ENCODE results near the gene ANKRD53.
"Not testable (repeated sequence)": the region's sequence is repeated elsewhere in the genome, so short reads cannot be mapped to it uniquely, and the experiment has no call there.

Gene ANKRD53

DNA sequence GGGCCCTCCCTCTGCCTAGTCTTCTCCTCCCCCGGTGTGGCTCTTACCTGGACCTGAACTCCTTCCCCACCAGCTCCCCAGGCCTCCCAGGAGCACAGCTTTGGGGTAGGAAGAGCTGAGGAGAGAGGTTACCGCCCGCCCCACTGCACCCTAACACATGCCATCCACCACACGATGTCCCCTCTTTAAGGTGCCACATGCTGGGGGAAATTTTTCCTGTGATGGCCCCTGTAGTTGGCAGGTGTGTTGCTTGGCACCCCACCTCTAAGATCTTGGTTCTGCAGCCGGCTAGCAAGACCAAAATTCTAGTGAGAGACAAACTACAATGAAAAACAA lies 23.1 kb downstream of the ANKRD53 start:
- no peak for DNase-seq
- in situ Hi-C loops (cut with HindIII; ENCODE audit: low pct_ligation_motif_present, low pct_unique_long_range_greater_than_20kb, low sequenced_read_pairs) = no loop called here

DNA sequence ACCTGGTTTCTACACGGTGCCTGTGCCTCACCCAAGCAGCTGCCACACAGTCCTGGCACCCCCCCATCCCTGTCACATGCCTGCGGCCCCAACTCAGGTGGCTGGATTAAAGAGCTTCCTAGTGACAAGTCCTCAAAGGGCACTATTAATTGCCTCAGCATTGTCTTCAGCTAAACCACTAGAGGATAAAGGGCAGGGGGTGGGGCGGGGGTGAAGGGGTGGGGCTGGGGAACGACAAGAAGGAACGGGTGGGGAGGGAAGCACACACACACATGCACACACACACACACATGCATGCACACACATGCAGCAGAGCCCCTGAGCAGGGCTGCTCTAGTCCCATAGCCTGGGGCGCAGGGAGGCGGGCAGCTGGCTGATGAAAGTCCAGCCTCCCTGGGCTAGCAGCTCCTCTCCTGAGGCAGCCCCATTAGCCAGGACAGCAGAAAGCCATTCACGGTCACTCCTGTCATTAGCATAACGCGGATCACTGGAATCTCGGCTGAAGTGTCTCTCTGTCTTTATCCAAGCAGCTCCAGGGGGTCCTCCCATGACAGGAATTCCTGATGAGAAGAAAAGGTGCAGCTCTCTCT lies 23.6 kb downstream of the ANKRD53 start:
- DNase-seq = no peak
- in situ Hi-C loops (cut with HindIII; ENCODE audit: low pct_ligation_motif_present, low pct_unique_long_range_greater_than_20kb, low sequenced_read_pairs) = no loop called here

DNA sequence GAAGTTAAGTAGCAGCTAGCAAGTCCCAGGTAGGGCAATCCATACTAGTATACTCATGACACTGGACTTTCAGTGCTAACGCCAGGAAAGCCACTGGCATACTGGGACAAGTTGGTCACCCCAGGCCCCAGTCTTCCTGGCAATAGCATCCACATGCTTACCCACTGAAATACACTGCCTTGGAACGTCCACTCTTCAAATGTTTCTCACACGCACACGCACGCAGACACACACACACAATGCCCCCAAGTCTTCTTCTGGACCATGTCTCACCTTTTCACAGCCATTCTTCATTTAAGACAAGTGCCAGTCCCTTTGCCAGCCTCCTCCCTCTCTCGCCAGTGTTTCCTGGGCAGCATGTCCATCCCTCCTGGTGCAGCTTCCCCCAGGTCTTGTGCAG lies 25.0 kb downstream of the ANKRD53 start:
- in situ Hi-C loops (cut with HindIII; ENCODE audit: low pct_ligation_motif_present, low pct_unique_long_range_greater_than_20kb, low sequenced_read_pairs) = no loop called here
- DNase-seq = no peak

DNA sequence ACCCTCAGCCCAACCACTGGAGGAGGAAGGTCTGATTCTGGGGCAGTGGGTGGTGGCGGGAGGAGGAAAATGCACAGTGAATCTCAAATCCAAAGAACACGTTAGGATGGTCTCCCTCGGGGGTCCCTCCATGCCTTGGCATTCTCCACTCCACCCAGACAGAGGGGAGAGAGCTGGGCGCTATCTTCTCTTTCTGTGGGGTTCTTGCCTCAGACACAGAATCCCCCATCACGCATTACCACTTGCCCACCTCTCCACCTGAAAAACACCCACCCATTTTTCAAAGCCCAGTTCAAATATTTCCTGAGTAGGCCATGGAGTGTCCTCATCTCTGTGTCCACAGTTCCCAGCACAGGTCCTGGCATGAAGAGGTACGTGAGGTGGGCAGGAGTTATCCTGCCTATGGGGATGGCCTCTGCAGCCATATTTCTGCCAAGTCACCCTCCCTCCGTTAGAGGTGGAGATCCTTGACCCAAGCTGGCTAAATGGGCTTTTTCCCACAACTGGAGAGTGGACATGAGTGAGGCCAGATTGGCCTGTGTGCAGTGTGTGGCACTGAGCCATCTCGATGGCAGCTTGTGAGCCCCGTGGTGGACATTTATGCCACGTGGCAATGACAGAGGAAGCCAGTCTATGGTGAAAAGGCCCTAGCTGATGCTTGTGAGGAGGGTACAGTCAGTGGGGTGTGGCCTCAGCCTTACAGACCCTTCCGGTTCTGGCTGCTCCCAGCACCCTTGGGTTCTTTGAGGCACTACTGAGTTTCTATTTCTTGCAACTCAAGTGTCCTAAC lies 25.7 kb downstream of the ANKRD53 start:
- in situ Hi-C loops (cut with HindIII; ENCODE audit: low pct_ligation_motif_present, low pct_unique_long_range_greater_than_20kb, low sequenced_read_pairs) = no loop called here

DNA sequence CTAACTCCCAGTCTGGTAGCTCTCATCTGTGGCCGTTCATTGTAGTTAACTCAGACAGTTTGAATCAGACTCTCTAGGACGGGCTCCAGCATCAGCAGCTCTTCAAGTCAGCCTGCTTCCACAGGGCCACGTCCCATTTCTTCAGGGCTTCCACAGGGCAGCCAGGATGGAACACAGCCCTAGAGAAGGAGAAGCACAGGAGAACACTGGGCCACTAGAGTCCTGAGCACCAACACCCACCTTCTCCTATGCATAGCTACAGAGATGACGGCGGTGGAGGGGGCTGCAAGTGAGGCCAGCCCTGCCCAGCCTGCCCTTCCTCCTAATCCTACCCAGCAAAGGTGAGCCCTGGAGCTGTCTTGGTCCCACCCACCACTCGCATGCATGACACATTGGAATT lies 26.4 kb downstream of the ANKRD53 start:
- in situ Hi-C loops (cut with HindIII; ENCODE audit: low pct_ligation_motif_present, low pct_unique_long_range_greater_than_20kb, low sequenced_read_pairs) = no loop called here
- no peak for DNase-seq

More for the DNA sequence above, 25.7 kb downstream of the ANKRD53 start:
- no peak for DNase-seq

DNA sequence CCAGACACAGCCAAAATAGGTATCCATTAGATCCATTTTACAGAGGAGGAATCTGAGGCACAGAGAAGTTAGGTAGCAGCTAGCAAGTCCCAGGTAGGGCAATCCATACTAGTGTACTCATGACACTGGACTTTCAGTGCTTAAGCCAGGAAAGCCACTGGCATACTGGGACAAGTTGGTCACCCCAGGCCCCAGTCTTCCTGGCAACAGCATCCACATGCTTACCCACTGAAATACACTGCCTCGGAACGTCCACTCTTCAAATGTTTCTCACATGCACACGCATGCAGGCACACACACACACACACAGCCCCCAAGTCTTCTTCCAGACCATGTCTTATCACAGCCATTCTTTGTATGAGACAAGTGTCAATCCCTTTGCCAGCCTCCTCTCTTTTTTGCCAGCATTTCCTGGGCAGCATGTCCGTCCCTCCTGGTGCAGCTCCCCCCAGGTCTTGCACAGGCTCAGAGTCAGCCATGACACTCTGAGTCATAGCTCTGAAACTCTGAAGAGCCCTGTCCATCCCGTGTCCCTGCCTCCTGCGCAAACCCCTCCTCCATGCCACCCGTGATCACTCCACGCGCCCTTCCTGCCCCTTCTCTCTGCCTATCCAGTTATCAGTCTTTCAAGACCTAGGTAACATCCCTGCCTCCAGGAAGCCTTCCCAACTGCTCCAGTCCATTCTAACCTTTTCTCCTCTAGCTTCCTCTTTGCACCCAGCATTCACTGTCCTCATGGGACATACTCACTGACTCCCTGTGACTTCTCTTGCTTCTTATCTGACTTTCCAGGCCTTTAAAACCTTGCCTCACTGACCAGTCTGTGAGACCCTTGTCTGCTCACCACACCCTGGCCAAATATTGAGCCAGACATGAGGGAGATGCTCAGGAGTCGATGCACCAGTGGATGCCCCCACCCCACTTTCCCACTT lies 27.1 kb downstream of the ANKRD53 start:
- no peak for DNase-seq
- in situ Hi-C loops (cut with HindIII; ENCODE audit: low pct_ligation_motif_present, low pct_unique_long_range_greater_than_20kb, low sequenced_read_pairs) = no loop called here

DNA sequence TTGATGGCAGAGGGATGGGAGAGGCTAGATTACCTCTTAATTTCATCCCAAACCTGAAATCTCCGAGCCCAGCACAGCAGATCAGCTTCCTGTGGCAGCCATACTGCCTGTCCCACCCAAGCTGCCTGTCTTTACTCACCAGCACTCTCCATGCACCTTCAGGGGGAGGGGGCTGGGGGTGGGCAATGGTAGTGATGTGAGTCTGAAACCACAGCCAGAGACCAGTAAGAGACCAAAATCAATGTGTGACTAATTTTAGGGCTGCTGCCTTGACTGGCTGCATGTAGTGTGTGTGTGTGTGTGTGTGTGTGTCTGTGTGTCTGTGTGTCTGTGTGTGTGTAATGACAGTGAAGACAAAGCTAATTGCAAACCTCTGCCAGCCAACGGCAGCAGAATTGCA lies 27.9 kb downstream of the ANKRD53 start:
- in situ Hi-C loops (cut with HindIII; ENCODE audit: low pct_ligation_motif_present, low pct_unique_long_range_greater_than_20kb, low sequenced_read_pairs) = no loop called here
- DNase-seq = no peak

DNA sequence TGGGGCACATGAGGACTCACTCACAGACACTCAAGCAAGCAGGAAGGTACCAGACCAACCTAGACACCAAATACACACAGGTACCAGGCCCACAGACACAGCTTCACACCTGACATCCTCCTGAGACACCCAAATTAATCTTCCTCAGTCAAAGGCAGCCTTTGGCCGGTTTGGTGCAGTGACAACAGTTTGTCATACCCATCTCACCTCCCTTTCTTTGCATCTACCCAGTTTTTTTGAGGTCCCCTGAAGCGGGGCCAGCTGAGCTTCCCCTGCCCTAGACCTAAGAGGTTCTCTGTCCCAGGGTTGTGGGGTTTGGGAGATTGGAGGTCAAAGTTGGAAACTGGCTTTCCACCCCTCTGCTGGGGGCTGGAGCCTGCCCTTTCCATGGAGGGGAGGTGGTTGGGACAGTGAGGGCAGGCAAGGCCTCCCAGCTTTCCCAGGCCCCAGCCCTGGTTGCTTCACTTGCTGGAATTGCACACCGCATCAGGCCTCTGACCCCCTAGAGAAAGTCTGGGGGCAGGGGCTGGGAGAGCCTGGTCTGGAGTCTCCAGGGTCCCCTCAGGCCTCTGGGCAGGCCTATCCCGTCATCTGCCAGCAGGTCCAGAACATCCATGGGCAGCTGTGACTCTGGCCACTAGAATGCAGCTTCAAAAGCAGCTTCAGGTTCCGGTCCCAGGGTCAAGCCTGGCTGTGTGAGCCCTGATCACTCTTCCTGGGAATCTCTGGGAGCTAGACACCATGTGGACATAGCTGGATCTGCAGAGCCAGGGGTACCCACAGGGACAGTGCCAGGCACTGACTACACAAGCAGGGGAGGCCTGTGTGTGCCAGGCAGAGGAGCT lies 28.7 kb downstream of the ANKRD53 start:
- DNase-seq = no peak
- in situ Hi-C loops (cut with HindIII; ENCODE audit: low pct_ligation_motif_present, low pct_unique_long_range_greater_than_20kb, low sequenced_read_pairs) = no loop called here

DNA sequence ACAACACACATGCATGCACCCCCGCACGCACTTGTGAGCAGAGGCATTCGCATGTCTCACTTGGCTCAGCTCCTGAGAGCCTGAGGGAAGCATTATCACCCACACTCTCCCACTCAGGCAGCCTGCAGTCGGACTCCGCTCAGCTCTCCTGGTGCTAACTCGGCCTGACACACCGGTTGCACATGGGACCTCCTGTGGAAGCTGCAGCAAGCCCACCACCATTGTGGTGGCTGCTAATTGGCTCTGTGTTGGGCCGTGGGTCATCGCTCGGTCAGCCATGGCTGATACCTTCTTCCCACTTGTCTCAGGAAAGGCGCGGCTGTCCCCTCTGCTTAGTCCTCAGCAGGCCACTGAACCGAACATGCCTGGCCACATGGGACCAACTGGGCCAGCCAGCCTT lies 29.9 kb downstream of the ANKRD53 start:
- in situ Hi-C loops (cut with HindIII; ENCODE audit: low pct_ligation_motif_present, low pct_unique_long_range_greater_than_20kb, low sequenced_read_pairs) = no loop called here
- DNase-seq = no peak

DNA sequence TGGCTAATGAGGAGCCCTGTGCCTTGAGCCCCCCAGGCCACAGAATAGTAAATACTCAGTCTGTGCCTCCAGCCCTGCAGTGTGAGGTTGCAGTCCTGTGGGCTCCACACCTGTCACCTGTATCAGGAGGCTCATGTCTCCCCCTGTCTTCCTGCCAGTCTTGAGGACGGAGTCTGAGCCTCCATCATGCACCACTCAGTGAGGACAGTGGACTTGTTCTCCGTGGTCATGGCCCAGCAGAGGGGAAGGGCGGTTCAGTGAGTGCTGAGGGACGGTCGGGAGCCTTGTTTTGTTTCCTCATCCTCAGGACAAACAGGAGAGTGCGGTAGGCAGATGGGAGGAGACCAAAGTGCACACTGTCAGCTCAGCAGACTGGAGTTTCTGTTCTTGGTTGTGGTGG lies 33.4 kb downstream of the ANKRD53 start:
- in situ Hi-C loops (cut with HindIII; ENCODE audit: low pct_ligation_motif_present, low pct_unique_long_range_greater_than_20kb, low sequenced_read_pairs) = not testable (repeated sequence)

DNA sequence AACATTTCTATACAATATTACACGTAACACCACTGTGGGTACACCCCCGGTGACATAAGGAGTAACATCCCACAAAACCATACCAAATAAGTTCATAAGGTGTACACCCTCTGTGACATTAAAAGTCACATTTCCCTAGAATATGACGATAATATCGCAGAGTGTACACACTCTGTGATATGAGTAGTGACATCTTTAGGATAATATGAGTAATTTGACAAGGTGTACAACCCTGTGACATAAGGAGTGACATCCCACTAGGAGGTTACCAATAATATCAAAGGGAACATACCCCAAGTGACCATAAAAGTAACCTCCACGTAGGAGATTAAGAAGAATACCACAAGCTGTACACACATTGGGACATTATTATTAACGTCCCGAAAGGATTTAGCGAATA lies 40.2 kb downstream of the ANKRD53 start:
- DNase-seq = no peak
- in situ Hi-C loops (cut with HindIII; ENCODE audit: low pct_ligation_motif_present, low pct_unique_long_range_greater_than_20kb, low sequenced_read_pairs) = no loop called here

More for the DNA sequence above, 33.4 kb downstream of the ANKRD53 start:
- not testable (repeated sequence) for DNase-seq

DNA sequence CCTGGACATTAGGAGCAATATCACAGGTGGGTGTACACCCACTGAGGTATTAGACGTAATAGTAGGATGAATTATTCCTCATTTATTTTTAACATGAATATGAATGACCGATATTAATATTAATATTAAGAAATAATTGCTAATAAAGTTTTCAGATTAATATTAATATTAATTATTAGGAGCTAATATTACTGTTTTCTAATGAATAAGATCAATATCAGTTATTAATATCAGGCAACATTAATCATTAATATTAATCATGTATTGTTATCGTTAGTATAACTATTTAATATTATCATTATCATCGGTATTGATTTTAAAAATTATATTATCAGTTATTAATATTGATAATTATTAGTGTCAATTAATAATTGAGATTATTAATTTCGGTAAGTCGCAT lies 41.6 kb downstream of the ANKRD53 start:
- in situ Hi-C loops (cut with HindIII; ENCODE audit: low pct_ligation_motif_present, low pct_unique_long_range_greater_than_20kb, low sequenced_read_pairs); DNase-seq: not testable (repeated sequence)

DNA sequence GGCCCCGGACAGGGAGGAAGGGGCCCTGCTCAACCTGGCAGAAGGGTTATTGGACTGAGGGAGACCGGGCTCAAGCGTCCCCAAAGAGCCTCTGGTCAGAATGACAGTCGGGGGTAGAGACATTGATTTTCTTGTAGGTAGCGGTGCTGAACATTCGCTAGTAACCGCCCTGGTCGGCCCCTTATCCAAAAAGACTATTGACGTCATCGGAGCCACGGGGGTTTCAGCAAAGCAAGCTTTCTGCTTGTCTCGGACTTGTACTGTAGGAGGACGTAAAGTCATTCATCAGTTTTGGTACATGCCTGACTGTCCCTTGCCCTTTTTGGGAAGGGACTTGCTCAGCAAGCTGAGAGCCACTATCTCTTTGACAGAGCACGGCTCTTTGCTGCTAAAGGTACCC lies 43.0 kb downstream of the ANKRD53 start:
- in situ Hi-C loops (cut with HindIII; ENCODE audit: low pct_ligation_motif_present, low pct_unique_long_range_greater_than_20kb, low sequenced_read_pairs); DNase-seq: not testable (repeated sequence)

DNA sequence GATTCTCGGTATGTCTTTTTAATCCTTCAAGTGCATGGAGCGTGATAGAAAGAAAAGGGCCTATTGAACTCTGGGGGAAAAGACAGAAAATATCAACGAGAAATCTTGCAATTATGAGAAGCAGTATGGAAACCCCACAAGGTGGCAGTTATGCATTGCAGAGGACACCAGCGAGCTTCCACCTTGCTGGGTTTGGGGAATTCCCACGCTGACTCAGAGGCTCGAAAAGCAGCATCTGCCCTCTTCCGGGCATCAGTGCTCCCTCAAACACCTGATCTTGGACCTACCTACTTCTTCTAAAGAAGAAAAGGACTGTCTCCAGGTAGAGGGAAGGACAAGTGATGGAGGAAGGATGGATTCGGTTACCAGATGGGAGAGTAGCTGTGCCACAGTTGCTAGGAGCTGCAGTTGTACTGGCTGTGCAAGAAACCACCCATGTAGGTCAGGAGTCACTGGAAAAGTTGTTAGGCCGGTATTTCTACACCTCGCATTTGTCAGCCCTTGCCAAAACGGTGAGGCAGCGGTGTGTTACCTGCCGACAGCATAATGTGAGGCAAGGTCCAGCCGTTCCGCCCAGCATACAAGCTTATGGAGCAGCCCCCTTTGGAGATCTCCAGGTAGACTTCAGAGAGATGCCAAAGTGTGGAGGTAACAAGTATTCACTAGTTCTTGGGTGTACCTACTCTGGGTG lies 45.3 kb downstream of the ANKRD53 start:
- in situ Hi-C loops (cut with HindIII; ENCODE audit: low pct_ligation_motif_present, low pct_unique_long_range_greater_than_20kb, low sequenced_read_pairs); DNase-seq: not testable (repeated sequence)
